Vagina (tissue), 2 donors: ENCODE data around the gene UBAP1. TPM values are rescaled to one million over a fixed set of nuclear protein-coding genes. Genes with fewer than 3 reads are reported as not detected.
"Not testable (repeated sequence)": the region's sequence is repeated elsewhere in the genome, so short reads cannot be mapped to it uniquely, and the experiment has no call there.

Source experiments
- DNase-seq, 2 donors: peaks; one replicate each; pipeline ENCODE4 v3.0.0-alpha.2; 2017; ENCODE audit errors: extremely low spot score in 2 of 2
- H3K27ac ChIP-seq: fragments of 200-600 bp; sonication (generic); one replicate; pipeline ENCODE4 v1.5.1; 2019
- H3K27me3 ChIP-seq: fragments of 200-600 bp; sonication (generic); one replicate; pipeline ENCODE4 v1.5.1; 2019
- H3K36me3 ChIP-seq, 2 donors: fragments of 200-600 bp; sonication (generic); one replicate each; pipeline ENCODE4 v1.5.1; 2017 to 2019
- H3K4me1 ChIP-seq: fragments of 200-600 bp; sonication (generic); one replicate; pipeline ENCODE4 v1.5.1; 2019
- H3K4me3 ChIP-seq, 2 donors: fragments of 200-600 bp; sonication (generic); 1 replicate in 1 of 2; 2 replicates in 1 of 2; pipeline ENCODE4 v1.5.1; 2016 to 2019
- H3K9me3 ChIP-seq: fragments of 200-600 bp; sonication (generic); one replicate; pipeline ENCODE4 v1.5.1; 2019
- CTCF ChIP-seq, 3 experiments: fragments of 450-650 bp in 2 of 3; fragments of 200-600 bp in 1 of 3; sonication (generic) in 1 of 3; IDR thresholded peaks; one replicate each; pipeline ENCODE4 v1.5.1; 2017 to 2019; ENCODE audit warnings: antibody characterized with exemption in 3 of 3, mild to moderate bottlenecking in 2 of 3, moderate library complexity in 2 of 3
- POLR2A ChIP-seq, 2 donors: fragments of 450-650 bp; IDR thresholded peaks; one replicate each; pipeline ENCODE4 v1.6.1; 2017; ENCODE audit warnings: antibody characterized with exemption in 2 of 2, mild to moderate bottlenecking in 2 of 2, moderate library complexity in 2 of 2
- POLR2AphosphoS5 ChIP-seq, 2 donors: sonication (generic); formaldehyde crosslinking; IDR thresholded peaks; one replicate each; pipeline ENCODE4 v1.9.0; 2017; ENCODE audit warnings: antibody characterized with exemption in 2 of 2, mild to moderate bottlenecking in 2 of 2, low read depth in 1 of 2; ENCODE audit not compliant: insufficient read depth in 1 of 2
- intact Hi-C: fragments of 100-400 bp; cut with DNase I; formaldehyde crosslinking; loops from one replicate; pipeline ENCODE4 v1.15.1; 2023
- total RNA-seq: library from RNA; depleted of rRNA; stranded (reverse); fragments of >200 nt; gene quantifications from one replicate; pipeline ENCODE4 v1.2.3, GENCODE V29; 2016

UBAP1 gene
- total RNA-seq, 1 donor from 2014 or later = 43.0 TPM

DNA sequence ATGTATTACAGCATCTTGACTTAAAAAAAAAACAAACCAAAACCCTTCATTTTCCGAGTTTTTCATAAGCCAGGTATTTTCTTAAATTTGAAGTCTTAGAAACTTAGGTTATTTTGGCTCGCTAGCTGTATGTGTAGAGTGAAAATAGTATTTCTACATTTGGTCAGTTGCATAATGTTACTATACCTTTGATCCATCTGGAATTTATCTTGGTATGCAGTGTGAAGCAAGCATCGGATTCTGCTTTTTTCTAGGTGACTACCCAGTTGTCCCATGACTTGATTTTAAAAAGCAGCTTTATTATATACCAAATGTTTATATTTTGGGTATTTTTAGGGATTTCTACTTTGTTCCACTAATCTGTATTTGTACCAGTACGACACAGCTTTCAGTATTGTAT, 27.7 kb downstream of the UBAP1 start:
- Histone ChIP-seq H3K27ac (no peak overlapping the region), H3K27me3 (no peaks in the 10 kb centered on the region), H3K36me3 (peaks cover 0 to 2% of the 10 kb centered on the region in 2 donors), H3K4me3 (no peak overlapping the region), H3K9me3 (no peaks in the 10 kb centered on the region), H3K4me1 (peaks cover 31% of the 10 kb centered on the region)
- no peak for TF ChIP-seq POLR2AphosphoS5 (IDR thresholded peaks at IDR 0.05; ENCODE audit: insufficient read depth in 1 of 2, low read depth in 1 of 2)
- no peak for TF ChIP-seq POLR2A (IDR thresholded peaks at IDR 0.05)
- TF ChIP-seq CTCF (IDR thresholded peaks at IDR 0.05) = no peak
- DNase-seq = no peak
- intact Hi-C loops = no loop called here

DNA sequence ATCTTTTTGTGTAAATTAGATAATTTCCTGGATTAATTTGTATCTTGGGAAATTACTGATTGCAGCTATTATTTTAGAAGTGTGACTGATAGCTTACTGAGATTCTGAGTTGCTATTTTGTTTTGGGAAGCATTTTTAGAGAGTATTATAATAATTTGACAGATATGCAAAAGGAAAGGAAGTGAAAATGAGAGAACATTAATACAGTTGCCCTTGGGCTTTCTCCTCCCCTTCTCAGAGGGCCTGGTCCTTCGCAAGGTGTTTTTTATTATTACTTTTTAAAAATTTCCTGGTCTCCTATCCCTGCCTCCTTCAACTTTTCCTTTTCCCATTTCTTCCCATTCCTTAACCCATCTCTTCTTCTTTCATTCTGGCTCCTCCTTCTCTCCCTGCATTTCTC, 32.6 kb downstream of the UBAP1 start:
- no peaks in the 10 kb centered on the region for H3K9me3 ChIP-seq
- no peak for TF ChIP-seq CTCF (IDR thresholded peaks at IDR 0.05)
- TF ChIP-seq POLR2AphosphoS5 (IDR thresholded peaks at IDR 0.05; ENCODE audit: insufficient read depth in 1 of 2, low read depth in 1 of 2) = no peak
- no peak for TF ChIP-seq POLR2A (IDR thresholded peaks at IDR 0.05)
- intact Hi-C loops = no loop called here

DNA sequence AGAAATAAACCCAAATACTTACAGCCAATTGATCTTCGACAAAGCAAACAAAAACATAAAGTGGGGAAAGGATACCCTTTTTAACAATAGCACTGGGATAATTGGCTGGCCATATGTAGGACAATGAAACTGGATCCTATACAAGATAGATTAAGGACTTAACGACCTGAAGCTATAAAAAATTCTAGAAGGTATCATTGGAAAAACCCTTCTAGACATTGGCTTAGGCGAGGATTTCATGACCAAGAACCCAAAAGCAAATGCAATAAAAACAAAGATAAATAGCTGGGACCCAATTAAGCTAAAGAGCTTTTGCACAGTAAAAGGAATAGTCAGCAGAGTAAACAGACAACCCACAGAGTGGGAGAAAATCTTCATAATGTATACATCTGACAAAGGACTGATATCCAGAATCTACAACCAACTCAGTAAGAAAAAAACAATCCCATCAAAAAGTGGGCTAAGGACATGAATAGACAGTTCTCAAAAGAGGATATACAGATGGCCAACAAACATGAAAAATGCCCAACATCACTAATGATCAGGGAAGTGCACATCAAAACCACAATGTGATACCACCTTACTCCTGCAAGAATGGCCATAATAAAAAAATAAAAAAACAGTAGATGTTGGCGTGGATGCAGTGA, 35.6 kb downstream of the UBAP1 start:
- intact Hi-C loops, H3K27ac ChIP-seq, H3K27me3 ChIP-seq, H3K36me3 ChIP-seq, DNase-seq, H3K4me1 ChIP-seq, H3K4me3 ChIP-seq, H3K9me3 ChIP-seq: not testable (repeated sequence)

More for the DNA sequence above, 32.6 kb downstream of the UBAP1 start:
- H3K36me3 ChIP-seq = no peaks in the 10 kb centered on the region
- no peaks in the 10 kb centered on the region for H3K4me1 ChIP-seq
- no peak overlapping the region for H3K27ac ChIP-seq
- H3K27me3 ChIP-seq = no peaks in the 10 kb centered on the region
- DNase-seq = no peak
- no peak overlapping the region for H3K4me3 ChIP-seq

GRCh38 chr9:34216325-34216724, 37.5 kb downstream of the UBAP1 start:
- no peak overlapping the region for H3K27ac ChIP-seq
- no peaks in the 10 kb centered on the region for H3K36me3 ChIP-seq
- intact Hi-C loops = no loop called here
- H3K9me3 ChIP-seq = no peaks in the 10 kb centered on the region
- no peak for DNase-seq
- H3K4me3 ChIP-seq = no peak overlapping the region
- no peak for TF ChIP-seq CTCF (IDR thresholded peaks at IDR 0.05)
- no peak for TF ChIP-seq POLR2A (IDR thresholded peaks at IDR 0.05)
- no peak for TF ChIP-seq POLR2AphosphoS5 (IDR thresholded peaks at IDR 0.05; ENCODE audit: insufficient read depth in 1 of 2, low read depth in 1 of 2)
- H3K4me1 ChIP-seq = no peaks in the 10 kb centered on the region
- H3K27me3 ChIP-seq = no peaks in the 10 kb centered on the region

GRCh38 chr9:34217015-34217414, 38.2 kb downstream of the UBAP1 start:
- H3K27me3 ChIP-seq, intact Hi-C loops, H3K4me3 ChIP-seq, H3K4me1 ChIP-seq, H3K27ac ChIP-seq, DNase-seq, H3K36me3 ChIP-seq, H3K9me3 ChIP-seq: not testable (repeated sequence)

DNA sequence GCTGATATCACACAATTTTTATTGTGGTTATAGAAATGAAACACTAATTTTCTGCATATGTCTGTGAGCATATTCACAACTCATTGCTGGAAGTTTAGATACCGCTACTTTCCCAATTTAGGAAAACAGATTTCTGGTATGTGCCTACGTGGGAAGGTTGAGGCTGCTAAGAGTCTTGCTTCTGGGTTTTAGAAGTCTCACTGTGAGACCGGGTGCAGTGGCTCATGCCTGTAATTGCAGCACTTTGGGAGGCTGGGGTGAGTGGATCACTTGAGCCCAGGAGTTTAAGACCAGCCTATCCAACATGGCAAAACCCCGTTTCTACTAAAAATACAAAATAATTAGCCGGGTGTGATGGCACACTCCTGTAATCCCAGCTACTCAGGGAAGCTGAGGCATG, 39.6 kb downstream of the UBAP1 start:
- H3K27ac ChIP-seq = no peak overlapping the region
- peaks cover 9% of the 10 kb centered on the region for H3K4me1 ChIP-seq
- no peak for DNase-seq
- intact Hi-C loops = no loop called here
- H3K9me3 ChIP-seq = no peaks in the 10 kb centered on the region
- no peaks in the 10 kb centered on the region for H3K27me3 ChIP-seq
- no peaks in the 10 kb centered on the region for H3K36me3 ChIP-seq
- no peak overlapping the region for H3K4me3 ChIP-seq
- TF ChIP-seq CTCF (IDR thresholded peaks at IDR 0.05) (no peak), POLR2AphosphoS5 (IDR thresholded peaks at IDR 0.05; ENCODE audit: insufficient read depth in 1 of 2, low read depth in 1 of 2) (no peak), POLR2A (IDR thresholded peaks at IDR 0.05) (no peak)
